ENCODE measurements around the gene KRT83.
A peak's percentile ranks its signal among the peaks of the same experiment; 100 is the strongest.

Gene KRT83

GRCh38 chr12:52285172-52285745 is 35.9 kb downstream of the KRT83 start:
- DNase-seq = no peak

DNA sequence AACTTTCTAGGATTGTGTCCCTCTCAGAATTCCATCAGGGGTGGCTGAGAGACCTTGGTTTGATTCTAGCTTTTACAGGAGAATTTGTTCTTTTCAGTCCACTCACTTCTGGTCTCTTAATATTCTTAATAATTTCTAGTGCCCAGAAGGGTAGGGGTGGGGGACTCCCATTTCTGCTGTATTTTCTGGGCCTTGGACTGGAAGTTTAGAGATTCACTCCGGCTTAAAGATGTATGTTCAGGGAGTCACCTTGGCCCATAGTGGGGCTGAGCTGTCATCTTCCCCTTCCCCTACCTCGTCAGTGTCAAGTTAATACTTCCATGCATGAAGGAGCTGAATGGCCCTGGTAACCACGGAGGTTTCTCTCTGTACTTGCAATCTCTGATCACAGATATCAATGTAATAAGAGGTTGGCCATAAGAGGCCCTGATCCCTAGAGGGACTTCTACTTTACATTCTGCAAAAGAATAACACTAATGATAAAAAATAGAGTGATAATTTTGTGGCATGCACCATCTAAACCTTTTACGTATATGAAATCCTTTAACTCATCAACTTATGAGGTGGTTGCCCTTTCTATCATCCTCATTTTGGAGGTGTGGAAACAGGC is 36.5 kb downstream of the KRT83 start:
- no peak for DNase-seq

GRCh38 chr12:52280796-52281560 is 40.2 kb downstream of the KRT83 start:
- no peak for DNase-seq

DNA sequence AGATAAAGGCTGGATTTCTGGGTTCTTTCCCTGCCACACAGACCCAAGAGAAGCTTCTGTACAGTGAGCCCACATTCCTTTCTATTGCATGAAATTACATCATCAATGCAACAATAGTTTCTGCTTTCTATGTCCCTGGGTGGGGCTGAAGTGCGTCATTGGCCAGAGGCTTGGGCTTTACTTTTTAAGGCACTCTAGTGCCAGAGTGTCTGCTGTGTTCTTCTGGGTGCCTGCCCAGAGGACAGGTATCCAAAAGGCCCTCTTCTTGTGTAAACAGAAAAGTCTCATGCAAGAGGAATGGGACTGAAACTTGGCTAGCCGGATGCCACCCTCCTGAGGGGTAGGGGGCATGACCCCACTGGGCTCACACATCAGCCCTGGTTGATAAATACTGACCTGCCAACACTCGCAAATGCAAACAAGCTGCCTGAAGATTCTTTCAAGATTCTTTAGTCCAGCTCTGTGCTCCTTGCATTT is 40.8 kb downstream of the KRT83 start:
- DNase-seq = no peak

- DNase-seq = no peak
Measured at GRCh38 chr12:52279422-52280318, 41.5 kb downstream of the KRT83 start.

DNA sequence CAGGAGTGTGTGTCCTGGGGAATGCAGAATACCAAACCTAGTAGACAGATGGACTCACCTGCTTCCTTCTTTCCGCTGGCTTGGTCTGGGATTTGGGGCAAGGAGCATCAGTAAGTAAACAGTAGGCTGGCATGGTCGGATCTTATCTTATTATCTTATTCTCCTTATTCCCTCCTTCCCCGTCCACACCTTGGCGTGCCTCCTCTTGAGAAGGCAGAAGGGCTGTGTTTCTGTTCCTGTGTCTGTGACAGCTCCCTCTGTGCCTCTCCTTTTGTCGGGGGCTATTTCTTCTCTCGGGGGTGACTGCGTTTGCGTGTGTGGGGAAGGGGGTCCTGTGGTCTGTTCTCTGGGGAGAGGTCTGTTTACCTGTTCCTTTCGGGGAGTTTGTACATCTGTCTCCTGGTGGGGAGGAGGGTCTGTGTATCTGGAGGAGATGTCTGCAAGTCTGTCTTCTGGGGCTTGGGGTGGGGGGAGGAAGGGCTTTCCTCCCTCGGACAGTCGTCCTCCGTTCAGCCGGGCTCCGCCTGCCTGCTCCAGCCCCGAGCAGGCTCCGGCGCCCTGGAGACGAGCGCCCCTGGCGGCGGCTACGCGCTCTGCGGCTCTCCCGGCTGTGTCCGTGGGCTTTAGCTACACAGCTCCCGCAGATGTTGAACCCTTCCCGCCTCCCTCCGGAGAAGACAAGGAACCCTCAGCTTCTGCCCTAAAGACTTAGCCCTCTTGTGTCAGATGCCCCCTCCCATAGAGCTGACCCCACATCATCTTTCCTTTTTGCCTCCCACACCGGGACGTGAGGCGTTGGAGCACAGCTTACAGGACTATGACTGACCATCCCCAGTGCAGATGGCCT is 42.4 kb downstream of the KRT83 start:
- peak; percentile 49 for DNase-seq

- no peak for DNase-seq
Measured at GRCh38 chr12:52277486-52278245, 43.5 kb downstream of the KRT83 start.

GRCh38 chr12:52275686-52276085 is 45.5 kb downstream of the KRT83 start:
- DNase-seq = no peak

DNA sequence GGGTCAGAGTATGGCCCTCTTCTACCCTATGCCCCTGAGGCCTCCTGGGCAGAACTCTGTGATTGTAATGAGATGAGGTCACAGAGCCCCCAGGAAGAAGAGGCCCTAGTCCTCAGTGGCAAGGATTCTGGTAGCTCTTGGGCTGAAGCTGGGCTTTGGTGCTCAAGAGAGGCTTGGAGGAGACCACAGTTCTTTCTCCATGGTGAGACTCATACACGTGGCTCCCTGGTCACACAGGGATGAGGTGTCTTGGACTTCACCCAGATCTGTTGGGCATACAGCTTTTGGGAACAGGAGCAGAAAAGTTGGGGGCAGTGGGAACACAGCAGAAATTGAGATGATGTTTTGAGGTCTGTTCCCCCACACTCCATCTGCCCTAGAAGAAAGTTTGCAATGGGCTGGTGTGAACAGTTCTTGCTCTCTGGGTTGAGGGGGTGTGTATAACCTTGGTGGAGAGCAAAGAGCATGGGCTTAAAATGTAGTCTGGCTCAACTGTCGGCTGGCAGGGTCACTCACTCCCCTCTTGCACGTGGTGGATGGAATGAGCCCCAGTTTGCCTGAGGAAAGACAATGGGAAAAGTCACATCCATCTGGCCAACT is 46.6 kb downstream of the KRT83 start, which contains the start of gene KRT86:
Gene KRT86 (plus strand): TSS at position 125 of the 600 bp plus-strand sequence. CDS start 27,272 bp downstream, outside the sequence.
- no peak for DNase-seq

DNA sequence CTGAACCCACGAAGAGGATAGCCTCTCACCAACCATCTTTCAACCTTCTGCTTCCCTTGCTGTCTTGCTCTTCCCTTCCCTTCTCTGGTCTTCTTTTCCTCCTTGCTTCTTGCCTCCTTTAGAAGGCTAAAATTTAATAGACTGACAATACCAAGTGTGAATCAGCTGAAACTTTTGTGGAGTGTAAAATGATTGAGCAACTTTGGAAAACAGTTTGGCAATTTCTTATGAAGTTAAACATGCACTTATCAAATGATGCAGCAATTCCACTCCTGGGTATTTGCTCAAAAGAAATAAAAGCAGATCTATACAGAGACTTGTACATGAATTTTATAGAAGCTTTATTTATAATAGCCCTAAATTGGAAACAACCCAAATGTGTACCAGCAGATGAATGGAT is 50.0 kb downstream of the KRT83 start:
- no peak for DNase-seq

- DNase-seq = no peak
Measured at GRCh38 chr12:52270541-52271070, 50.6 kb downstream of the KRT83 start.

- DNase-seq = no peak
Measured at GRCh38 chr12:52268212-52268611, 53.0 kb downstream of the KRT83 start.

GRCh38 chr12:52267699-52268098 is 53.5 kb downstream of the KRT83 start:
- no peak for DNase-seq

DNA sequence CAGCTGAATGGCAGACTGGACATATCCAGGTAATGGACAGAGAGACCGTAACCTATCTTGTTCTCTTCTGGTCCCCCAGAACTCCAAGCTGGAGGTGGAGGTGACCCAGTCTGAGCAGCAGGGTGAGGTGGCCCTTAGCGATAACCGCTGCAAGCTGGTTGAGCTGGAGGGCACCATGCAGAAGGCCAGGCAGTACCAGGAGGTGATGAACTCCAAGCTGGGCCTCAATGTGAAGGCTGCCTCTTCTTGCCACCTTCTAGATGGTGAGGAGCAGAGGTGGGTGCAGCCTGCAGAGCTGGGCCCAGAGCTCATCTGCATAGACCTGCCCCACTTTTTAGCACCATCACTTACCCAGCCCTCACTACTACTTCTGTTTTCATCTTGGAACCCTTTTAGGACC is 53.9 kb downstream of the KRT83 start:
- DNase-seq = no peak

- DNase-seq = no peak
Measured at GRCh38 chr12:52266514-52266913, 54.7 kb downstream of the KRT83 start.

GRCh38 chr12:52264435-52264825 is 56.8 kb downstream of the KRT83 start:
- no peak for DNase-seq
